OCI-LY3 (cell line): ENCODE results near the gene GDE1.
A peak's percentile ranks its signal among the peaks of the same experiment; 100 is the strongest.

Experiments
- H2AFZ ChIP-seq: fragments of 200-600, 300-600 bp; shearing (Covaris generic); 2 replicates; pipeline ENCODE4 v1.6.0; 2014; ENCODE audit warnings: antibody characterized with exemption, low read depth, low read length
- H3K27ac ChIP-seq: fragments of 200-600, 300-600 bp; sonication (generic); 2 replicates; pipeline ENCODE4 v1.5.1; 2014; ENCODE audit warnings: mild to moderate bottlenecking, low read length, moderate library complexity, mixed read lengths
- H3K27me3 ChIP-seq: fragments of 200-600, 300-600 bp; sonication (generic); 2 replicates; pipeline ENCODE4 v1.6.1; 2014; ENCODE audit warnings: low read depth, low read length, mixed read lengths
- H3K36me3 ChIP-seq: fragments of 200-600, 300-600 bp; sonication (generic); replicated peaks from 2 replicates; pipeline ENCODE3; 2014; ENCODE audit warnings: low read depth, low read length, mixed read lengths
- H3K4me1 ChIP-seq: fragments of 300-600, 200-600 bp; sonication (generic); 2 replicates; pipeline ENCODE4 v1.6.1; 2014; ENCODE audit warnings: low read length, mixed read lengths
- H3K4me2 ChIP-seq: fragments of 200-600, 300-600 bp; sonication (generic); 2 replicates; pipeline ENCODE4 v1.6.1; 2014; ENCODE audit warnings: low read length, mixed read lengths
- H3K4me3 ChIP-seq: fragments of 300-600, 200-600 bp; sonication (generic); 2 replicates; pipeline ENCODE4 v1.5.1; 2014; ENCODE audit warnings: antibody characterized with exemption, mild to moderate bottlenecking, low read length, moderate library complexity
- H3K79me2 ChIP-seq: fragments of 300-600, 200-600 bp; shearing (Covaris generic); 2 replicates; pipeline ENCODE4 v1.6.1; 2014; ENCODE audit warnings: mild to moderate bottlenecking, low read length, mixed read lengths
- H3K9ac ChIP-seq: fragments of 300-600, 200-600 bp; shearing (Covaris generic); 2 replicates; pipeline ENCODE4 v1.6.0; 2014; ENCODE audit warnings: mild to moderate bottlenecking, low read length, moderate library complexity
- H3K9me3 ChIP-seq: fragments of 200-600, 300-600 bp; shearing (Covaris generic); 2 replicates; pipeline ENCODE4 v1.6.1; 2014; ENCODE audit warnings: low read length, mixed read lengths; ENCODE audit not compliant: insufficient read depth
- H4K20me1 ChIP-seq: fragments of 200-600, 300-600 bp; sonication (generic); 2 replicates; pipeline ENCODE4 v1.6.1; 2016; ENCODE audit warnings: low read length, mixed read lengths; ENCODE audit not compliant: insufficient read depth
- CTCF ChIP-seq: fragments of 200-600, 300-600 bp; sonication (generic); IDR thresholded peaks from 2 replicates; pipeline ENCODE4 v1.5.1; 2014; ENCODE audit warnings: antibody characterized with exemption, low read length, low read depth
- EZH2phosphoT487 ChIP-seq: fragments of 200-600 bp; shearing (Covaris generic); IDR thresholded peaks from 2 replicates; pipeline ENCODE4 v1.6.1; 2018; ENCODE audit warnings: antibody characterized with exemption, mixed run types, low read depth

The GDE1 gene, protein sequence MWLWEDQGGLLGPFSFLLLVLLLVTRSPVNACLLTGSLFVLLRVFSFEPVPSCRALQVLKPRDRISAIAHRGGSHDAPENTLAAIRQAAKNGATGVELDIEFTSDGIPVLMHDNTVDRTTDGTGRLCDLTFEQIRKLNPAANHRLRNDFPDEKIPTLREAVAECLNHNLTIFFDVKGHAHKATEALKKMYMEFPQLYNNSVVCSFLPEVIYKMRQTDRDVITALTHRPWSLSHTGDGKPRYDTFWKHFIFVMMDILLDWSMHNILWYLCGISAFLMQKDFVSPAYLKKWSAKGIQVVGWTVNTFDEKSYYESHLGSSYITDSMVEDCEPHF

DNA sequence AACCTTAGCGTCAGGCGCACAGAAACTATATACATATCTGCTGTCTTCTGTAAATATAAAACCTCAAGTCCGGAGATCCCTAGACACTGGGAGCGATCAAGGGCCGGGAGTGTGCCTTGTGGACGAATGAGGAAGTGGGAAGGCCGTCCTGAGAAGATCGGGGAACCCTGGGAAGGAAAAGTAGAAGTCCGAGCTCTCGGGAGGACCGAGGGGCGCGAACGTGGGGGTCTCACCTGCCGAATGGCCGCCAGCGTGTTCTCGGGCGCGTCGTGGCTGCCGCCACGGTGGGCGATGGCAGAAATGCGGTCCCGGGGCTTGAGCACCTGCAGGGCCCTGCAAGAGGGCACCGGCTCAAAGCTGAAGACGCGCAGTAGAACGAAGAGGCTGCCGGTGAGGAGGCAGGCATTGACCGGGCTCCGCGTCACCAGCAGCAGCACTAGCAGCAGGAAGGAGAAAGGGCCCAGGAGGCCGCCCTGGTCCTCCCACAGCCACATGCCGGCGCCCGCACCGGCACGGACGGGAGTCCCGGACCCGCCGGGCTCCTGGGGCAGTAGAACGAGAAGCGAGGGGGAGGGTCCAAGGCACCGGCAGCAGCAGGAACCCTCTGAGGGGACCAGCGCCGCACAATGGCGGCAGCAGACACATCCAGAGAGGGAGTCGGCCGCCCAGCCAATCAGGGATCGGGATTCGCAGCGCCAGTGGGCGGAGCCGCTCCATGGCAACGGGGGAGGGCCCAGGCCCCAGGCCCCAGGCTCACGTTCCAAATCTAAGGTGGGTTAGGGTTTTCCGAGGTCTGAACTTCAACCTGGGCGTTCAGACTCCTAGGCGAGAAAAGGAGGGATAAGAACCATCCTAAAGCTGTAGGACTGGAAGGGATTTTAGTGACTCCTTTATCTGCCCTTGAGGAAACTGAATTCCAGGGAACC is at the start of gene GDE1:
Gene GDE1 (minus strand): TSS at position 628 of the 926 bp plus-strand sequence. CDS start 134 bp downstream, at position 494.
- peak within 1 kb of the TSS; percentile 91 for H3K4me2 ChIP-seq
- H3K27ac ChIP-seq: peak within 1 kb of the TSS; percentile 74
- H3K9ac ChIP-seq: peak within 1 kb of the TSS; percentile 80
- H2AFZ ChIP-seq: peak within 1 kb of the TSS; percentile 82
- peaks cover 62% of the 10 kb centered on the region for H3K79me2 ChIP-seq
- H3K36me3 ChIP-seq: peaks cover 8% of the 10 kb centered on the region
- H4K20me1 ChIP-seq: no peaks in the 10 kb centered on the region
- no peaks in the 10 kb centered on the region for H3K27me3 ChIP-seq
- peak within 1 kb of the TSS; percentile 90 for H3K4me3 ChIP-seq
- no peaks in the 10 kb centered on the region for H3K9me3 ChIP-seq
- peaks cover 31% of the 10 kb centered on the region for H3K4me1 ChIP-seq
- TF ChIP-seq CTCF (peak; percentile 42), EZH2phosphoT487 (no peak)

- H3K36me3 ChIP-seq: peaks cover 26% of the 10 kb centered on the region
- no peaks in the 10 kb centered on the region for H4K20me1 ChIP-seq
- H3K4me2 ChIP-seq: no peak overlapping the region
- H3K27ac ChIP-seq: no peak overlapping the region
- no peaks in the 10 kb centered on the region for H3K4me1 ChIP-seq
- no peak overlapping the region for H3K4me3 ChIP-seq
- no peaks in the 10 kb centered on the region for H3K79me2 ChIP-seq
- TF ChIP-seq EZH2phosphoT487: no peak
- no peak for TF ChIP-seq CTCF
- no peaks in the 10 kb centered on the region for H3K27me3 ChIP-seq
- H2AFZ ChIP-seq: no peak overlapping the region
- H3K9me3 ChIP-seq: no peaks in the 10 kb centered on the region
- H3K9ac ChIP-seq: no peak overlapping the region
Measured at GRCh38 chr16:19567560-19567959, 45.7 kb upstream of the GDE1 start.

- Histone ChIP-seq H3K4me1 (no peaks in the 10 kb centered on the region), H3K4me3 (no peak overlapping the region), H3K9ac (no peak overlapping the region), H3K27me3 (no peaks in the 10 kb centered on the region), H3K27ac (no peak overlapping the region), H4K20me1 (no peaks in the 10 kb centered on the region), H2AFZ (no peak overlapping the region), H3K4me2 (no peak overlapping the region), H3K79me2 (peaks cover 4% of the 10 kb centered on the region; the same call in 1 of the 2 replicates), H3K9me3 (no peaks in the 10 kb centered on the region), H3K36me3 (peaks cover 26% of the 10 kb centered on the region)
- no peak for TF ChIP-seq CTCF
- TF ChIP-seq EZH2phosphoT487: no peak
Measured at GRCh38 chr16:19566362-19566761, 44.5 kb upstream of the GDE1 start.

GRCh38 chr16:19563377-19563776 is 41.5 kb upstream of the GDE1 start:
- no peak overlapping the region for H3K9ac ChIP-seq
- no peak overlapping the region for H2AFZ ChIP-seq
- no peak overlapping the region for H3K4me2 ChIP-seq
- no peaks in the 10 kb centered on the region for H4K20me1 ChIP-seq
- no peaks in the 10 kb centered on the region for H3K9me3 ChIP-seq
- TF ChIP-seq CTCF (no peak), EZH2phosphoT487 (no peak)
- H3K79me2 ChIP-seq: peaks cover 7% of the 10 kb centered on the region
- peaks cover 22% of the 10 kb centered on the region for H3K36me3 ChIP-seq
- H3K4me3 ChIP-seq: no peak overlapping the region
- H3K4me1 ChIP-seq: 0 out of 2 replicates have a peak, but pooled peaks cover 2% of the 10 kb centered on the region
- H3K27me3 ChIP-seq: no peaks in the 10 kb centered on the region
- no peak overlapping the region for H3K27ac ChIP-seq
